T-cell (primary cell): ENCODE data around the gene TMEM145. TPM values are rescaled to one million over a fixed set of nuclear protein-coding genes. Genes with fewer than 3 reads are reported as not detected.

Experiments
- ATAC-seq, 4 experiments: fragments of 200-7000 bp in 3 of 4; fragments of 150-1000 bp in 1 of 4; cut with Tn5 transposase; replicated peaks in 1 of 4; 1 replicate in 3 of 4; 2 replicates in 1 of 4; pipeline ENCODE4 v1.10.0; 2021; ENCODE audit warnings: moderate library complexity in 3 of 4, mild to moderate bottlenecking in 2 of 4, moderate number of reproducible peaks in 1 of 4
- CTCF ChIA-PET, 2 donors: fragments of 300-600 bp; sonication (Branson Sonifier 250); formaldehyde crosslinking; loops; one replicate each; lab custom pipeline; 2022; ENCODE audit warnings: antibody characterized with exemption in 2 of 2; lab: Charles Lee
- POLR2A ChIA-PET, 2 donors: fragments of 300-600 bp; sonication (Branson Sonifier 250); formaldehyde crosslinking; loops; one replicate each; lab custom pipeline; 2022; ENCODE audit warnings: antibody characterized with exemption in 2 of 2; lab: Charles Lee
- DNase-seq, 35 experiments: peaks; one replicate each; pipeline versions ENCODE4 v3.0.0 to v3.0.0-alpha.2; 2013 to 2023
- H3K27ac ChIP-seq: one replicate; pipeline ENCODE4 v1.5.1; 2013; ENCODE audit warnings: low read length
- H3K27me3 ChIP-seq, 2 experiments: replicated peaks in 1 of 2; 1 replicate in 1 of 2; 2 replicates in 1 of 2; pipeline versions ENCODE4 v1.6.1 to v1.7.0; 2013; ENCODE audit warnings: low read length in 1 of 2, mixed read lengths in 1 of 2; ENCODE audit not compliant: control insufficient read depth in 2 of 2, insufficient read depth in 2 of 2; ENCODE audit errors: extremely low read depth in 1 of 2
- H3K36me3 ChIP-seq, 2 donors: 1 replicate in 1 of 2; 2 replicates in 1 of 2; pipeline versions ENCODE4 v1.6.1 to v1.7.0; 2013; ENCODE audit warnings: low read length in 1 of 2; ENCODE audit not compliant: control insufficient read depth in 2 of 2, insufficient read depth in 1 of 2; ENCODE audit errors: extremely low read depth in 1 of 2
- H3K4me1 ChIP-seq, 2 experiments: 1 replicate in 1 of 2; 2 replicates in 1 of 2; pipeline versions ENCODE4 v1.6.1 to v1.7.0; 2013; ENCODE audit warnings: low read length in 2 of 2, mixed read lengths in 1 of 2; ENCODE audit not compliant: insufficient read depth in 2 of 2, control insufficient read depth in 1 of 2; ENCODE audit errors: extremely low read depth in 1 of 2
- H3K4me3 ChIP-seq, 2 donors: 1 replicate in 1 of 2; 2 replicates in 1 of 2; pipeline versions ENCODE4 v1.5.1 to v1.7.0; 2013; ENCODE audit warnings: mild to moderate bottlenecking in 2 of 2, low read length in 1 of 2, moderate library complexity in 1 of 2; ENCODE audit not compliant: control insufficient read depth in 1 of 2; ENCODE audit errors: extremely low read depth in 1 of 2
- H3K9me3 ChIP-seq: 2 replicates; pipeline ENCODE4 v1.7.0; 2013
- H3K27ac Mint-ChIP-seq, 2 donors: one replicate each; pipeline ENCODE4 v1.8.0; 2020 to 2021; ENCODE audit warnings: mild to moderate bottlenecking in 2 of 2, mixed read lengths in 2 of 2
- H3K27me3 Mint-ChIP-seq, 2 donors: one replicate each; pipeline ENCODE4 v1.8.0; 2021 to 2022; ENCODE audit warnings: mixed read lengths in 2 of 2
- H3K36me3 Mint-ChIP-seq: one replicate; pipeline ENCODE4 v1.8.0; 2021; ENCODE audit warnings: mixed read lengths
- H3K4me1 Mint-ChIP-seq, 3 donors: one replicate each; pipeline ENCODE4 v1.8.0; 2020 to 2022; ENCODE audit warnings: mixed read lengths in 3 of 3, mild to moderate bottlenecking in 1 of 3
- H3K4me3 Mint-ChIP-seq, 3 donors: one replicate each; pipeline ENCODE4 v1.8.0; 2020 to 2022; ENCODE audit warnings: mild to moderate bottlenecking in 3 of 3, mixed read lengths in 3 of 3, moderate library complexity in 3 of 3
- H3K9me3 Mint-ChIP-seq, 3 donors: one replicate each; pipeline ENCODE4 v1.8.0; 2020 to 2022; ENCODE audit warnings: mixed read lengths in 3 of 3
- WGBS: methylation state at CpG from one replicate; pipeline ENCODE4 v1.1.5; 2013; ENCODE audit warnings: missing lambda C conversion rate; ENCODE audit not compliant: insufficient coverage; 5-methylcytosine and 5-hydroxymethylcytosine counted together
- total RNA-seq, 35 experiments: library from RNA in 6 of 35; stranded (reverse) in 6 of 35; fragments of 120-200 nt in 1 of 35; gene quantifications; one replicate each; pipeline versions ENCODE4 v1.2.1 to v1.2.4 and lab custom pipeline; 2013 to 2026

TMEM145 gene
- total RNA-seq, 5 donors from 2014 or later (not counting 1 experiment from before 2014, with no cell fraction given) = not detected

GRCh38 chr19:42276284-42276683 is 36.8 kb upstream of the TMEM145 start:
- no peak overlapping the region for H3K27ac ChIP-seq
- Mint-ChIP-seq H3K27me3 (no peaks in the 10 kb centered on the region), H3K4me1 (peaks cover 42 to 53% (median 48%) of the 10 kb centered on the region in 3 donors), H3K4me3 (peak overlapping the region in 1 of 3 donors; percentile 20), H3K9me3 (no peaks in the 10 kb centered on the region), H3K36me3 (peaks cover 15% of the 10 kb centered on the region), H3K27ac (peak overlapping the region; percentile 82 to 87)
- no CpG with 5 or more reads among the region's 3 CpGs for WGBS
- ATAC-seq (no peak), DNase-seq (no peak)
- no peaks in the 10 kb centered on the region for H3K27me3 ChIP-seq
- H3K4me1 ChIP-seq = peaks cover 11 to 77% of the 10 kb centered on the region in 2 experiments
- ChIA-PET CTCF (no interaction called here), POLR2A (no interaction called here)
- no peak overlapping the region for H3K4me3 ChIP-seq
- H3K36me3 ChIP-seq = peaks cover 19 to 35% of the 10 kb centered on the region in 2 donors
- H3K9me3 ChIP-seq = no peaks in the 10 kb centered on the region

GRCh38 chr19:42276821-42277220 is 36.3 kb upstream of the TMEM145 start:
- ChIA-PET CTCF (no interaction called here), POLR2A (no interaction called here)
- no peaks in the 10 kb centered on the region for H3K9me3 ChIP-seq
- H3K9me3 Mint-ChIP-seq = no peaks in the 10 kb centered on the region
- DNase-seq (no peak), ATAC-seq (no peak)
- no peak overlapping the region for H3K27ac ChIP-seq
- H3K36me3 ChIP-seq = peaks cover 19 to 31% of the 10 kb centered on the region in 2 donors
- H3K27me3 ChIP-seq = no peaks in the 10 kb centered on the region
- peak overlapping the region; percentile 27 to 58 for H3K27ac Mint-ChIP-seq
- H3K4me3 ChIP-seq = no peak overlapping the region
- H3K4me1 ChIP-seq = peaks cover 14 to 77% of the 10 kb centered on the region in 2 experiments
- peaks cover 37 to 49% (median 49%) of the 10 kb centered on the region in 3 donors for H3K4me1 Mint-ChIP-seq
- 65% methylated on average over 4 of the region's 4 CpGs for WGBS
- peaks cover 13% of the 10 kb centered on the region for H3K36me3 Mint-ChIP-seq
- no peak overlapping the region for H3K4me3 Mint-ChIP-seq
- H3K27me3 Mint-ChIP-seq = no peaks in the 10 kb centered on the region

GRCh38 chr19:42277821-42278451 is 35.2 kb upstream of the TMEM145 start:
- H3K27me3 ChIP-seq = no peaks in the 10 kb centered on the region
- DNase-seq (peak in 1 of 35 experiments; percentile 1), ATAC-seq (no peak)
- ChIA-PET POLR2A (no interaction called here), CTCF (no interaction called here)
- peaks cover 22 to 83% of the 10 kb centered on the region in 2 experiments for H3K4me1 ChIP-seq
- no peak overlapping the region for H3K4me3 ChIP-seq
- WGBS = 96% methylated on average over 9 of the region's 10 CpGs
- no peaks in the 10 kb centered on the region for H3K27me3 Mint-ChIP-seq
- peaks cover 13% of the 10 kb centered on the region for H3K36me3 Mint-ChIP-seq
- no peak overlapping the region for H3K4me3 Mint-ChIP-seq
- peaks cover 13 to 20% of the 10 kb centered on the region in 2 donors for H3K36me3 ChIP-seq
- H3K9me3 ChIP-seq = no peaks in the 10 kb centered on the region
- no peak overlapping the region for H3K27ac ChIP-seq
- peak overlapping the region; percentile 92 to 97 for H3K27ac Mint-ChIP-seq
- no peaks in the 10 kb centered on the region for H3K9me3 Mint-ChIP-seq
- peaks cover 37 to 57% (median 49%) of the 10 kb centered on the region in 3 donors for H3K4me1 Mint-ChIP-seq

- ChIA-PET CTCF (interaction anchor here (0.6 to 2.0 kb wide), 7 partner anchors 8 to 170 kb away, joined by 3 to 22 read pairs (median 6); partner anchors contain the start of gene CIC (in 1 of the 2)), POLR2A (interaction anchor here in 1 of 2 donors (1.4 kb wide), 1 partner anchor 8 kb away, joined by 4 read pairs; no protein-coding TSS in a partner anchor)
- no peaks in the 10 kb centered on the region for H3K9me3 Mint-ChIP-seq
- WGBS = 89% methylated on average over 4 of the region's 5 CpGs
- Histone ChIP-seq H3K27me3 (no peaks in the 10 kb centered on the region), H3K27ac (peak overlapping the region; percentile 95), H3K4me1 (peaks cover 26 to 87% of the 10 kb centered on the region in 2 experiments), H3K4me3 (no peak overlapping the region), H3K9me3 (no peaks in the 10 kb centered on the region), H3K36me3 (peaks cover 9 to 14% of the 10 kb centered on the region in 2 donors)
- peak overlapping the region in 2 of 3 donors; percentile 83 to 87 for H3K4me3 Mint-ChIP-seq
- peak overlapping the region; percentile 92 to 97 for H3K27ac Mint-ChIP-seq
- ATAC-seq (no peak), DNase-seq (peak in 1 of 35 experiments; percentile 2)
- peaks cover 10% of the 10 kb centered on the region for H3K36me3 Mint-ChIP-seq
- H3K27me3 Mint-ChIP-seq = no peaks in the 10 kb centered on the region
- H3K4me1 Mint-ChIP-seq = peaks cover 37 to 56% (median 47%) of the 10 kb centered on the region in 3 donors
These were observed 34.5 kb upstream of the TMEM145 start for GRCh38 chr19:42278452-42279154.

GRCh38 chr19:42279155-42279901 is 33.8 kb upstream of the TMEM145 start:
- Histone ChIP-seq H3K27ac (peak overlapping the region; percentile 95), H3K9me3 (no peaks in the 10 kb centered on the region), H3K4me3 (peak overlapping the region; percentile 60 to 98), H3K27me3 (no peaks in the 10 kb centered on the region), H3K4me1 (peaks cover 26 to 80% of the 10 kb centered on the region in 2 experiments), H3K36me3 (peaks cover 2 to 6% of the 10 kb centered on the region in 2 donors)
- peak overlapping the region; percentile 92 to 97 for H3K27ac Mint-ChIP-seq
- DNase-seq (no peak), ATAC-seq (no peak)
- H3K36me3 Mint-ChIP-seq = peaks cover 10% of the 10 kb centered on the region
- POLR2A ChIA-PET = interaction anchor here in 1 of 2 donors (0.8 to 1.4 kb wide), 2 partner anchors 9 to 45 kb away, joined by 3 to 4 read pairs; no protein-coding TSS in a partner anchor
- H3K27me3 Mint-ChIP-seq = no peaks in the 10 kb centered on the region
- WGBS = 18% methylated on average over 6 of the region's 6 CpGs
- H3K4me3 Mint-ChIP-seq = peak overlapping the region in 2 of 3 donors; percentile 83 to 87
- no peaks in the 10 kb centered on the region for H3K9me3 Mint-ChIP-seq
- CTCF ChIA-PET = interaction anchor here (0.6 to 2.0 kb wide), 11 partner anchors 9 to 171 kb away, joined by 3 to 22 read pairs (median 3); partner anchors contain the start of genes CIC (in 1 of the 2) and POU2F2 (in 1 of the 2)
- peaks cover 37 to 56% (median 46%) of the 10 kb centered on the region in 3 donors for H3K4me1 Mint-ChIP-seq
